LNCAP (cell line): ENCODE data around the gene RFPL1.

Experiments used
- TF ChIP-seq, protein P1 (sequence below): fragments of 450-650 bp; IDR thresholded peaks from 2 replicates; pipeline ENCODE4 v1.5.1; 2017; ENCODE audit warnings: mild to moderate bottlenecking

Gene RFPL1

DNA sequence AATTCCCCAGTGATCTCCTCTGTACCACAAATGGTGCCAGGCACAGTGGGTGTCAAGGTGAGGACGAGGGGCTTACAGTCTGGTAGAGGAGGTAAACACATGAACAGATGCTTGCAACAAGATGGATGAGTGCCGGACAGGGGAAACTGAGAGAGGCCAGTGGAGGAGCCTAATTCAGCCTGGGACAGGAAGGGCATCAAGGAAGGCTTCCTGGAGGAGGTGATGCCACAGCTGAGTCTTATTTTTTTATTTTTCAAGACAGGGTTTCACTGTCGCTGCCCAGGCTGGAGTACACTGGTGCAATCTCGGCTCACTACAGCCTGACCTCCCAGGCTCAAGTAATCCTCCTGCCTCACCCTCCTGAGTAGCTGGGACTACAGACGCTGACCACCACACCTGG lies 22.9 kb downstream of the RFPL1 start:
- TF ChIP-seq, protein P1, sequence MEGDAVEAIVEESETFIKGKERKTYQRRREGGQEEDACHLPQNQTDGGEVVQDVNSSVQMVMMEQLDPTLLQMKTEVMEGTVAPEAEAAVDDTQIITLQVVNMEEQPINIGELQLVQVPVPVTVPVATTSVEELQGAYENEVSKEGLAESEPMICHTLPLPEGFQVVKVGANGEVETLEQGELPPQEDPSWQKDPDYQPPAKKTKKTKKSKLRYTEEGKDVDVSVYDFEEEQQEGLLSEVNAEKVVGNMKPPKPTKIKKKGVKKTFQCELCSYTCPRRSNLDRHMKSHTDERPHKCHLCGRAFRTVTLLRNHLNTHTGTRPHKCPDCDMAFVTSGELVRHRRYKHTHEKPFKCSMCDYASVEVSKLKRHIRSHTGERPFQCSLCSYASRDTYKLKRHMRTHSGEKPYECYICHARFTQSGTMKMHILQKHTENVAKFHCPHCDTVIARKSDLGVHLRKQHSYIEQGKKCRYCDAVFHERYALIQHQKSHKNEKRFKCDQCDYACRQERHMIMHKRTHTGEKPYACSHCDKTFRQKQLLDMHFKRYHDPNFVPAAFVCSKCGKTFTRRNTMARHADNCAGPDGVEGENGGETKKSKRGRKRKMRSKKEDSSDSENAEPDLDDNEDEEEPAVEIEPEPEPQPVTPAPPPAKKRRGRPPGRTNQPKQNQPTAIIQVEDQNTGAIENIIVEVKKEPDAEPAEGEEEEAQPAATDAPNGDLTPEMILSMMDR: no peak

DNA sequence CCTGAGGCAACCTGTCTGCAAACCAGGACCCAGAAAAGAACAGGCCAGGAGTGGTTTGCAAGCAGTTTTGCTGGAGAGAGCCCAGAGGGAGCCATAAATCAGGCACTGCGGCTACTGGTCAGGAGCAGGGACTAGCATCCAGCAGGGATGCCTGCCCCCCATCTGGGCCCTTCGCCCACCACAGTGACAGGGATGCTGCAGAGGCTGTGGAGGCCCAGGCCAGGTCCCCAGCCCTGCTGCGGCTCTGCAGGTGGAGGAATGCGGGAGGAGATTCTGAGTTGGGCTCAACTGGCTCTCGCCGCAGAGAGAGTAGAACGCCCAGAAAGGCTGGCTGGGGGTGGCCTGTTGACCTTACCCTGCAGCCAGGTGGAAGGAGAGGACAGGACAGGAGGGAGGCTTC lies 25.2 kb downstream of the RFPL1 start:
- TF ChIP-seq, protein P1: no peak

- TF ChIP-seq, protein P1: no peak
Observed at GRCh38 chr22:29464581-29464980, 26.2 kb downstream of the RFPL1 start.

GRCh38 chr22:29469755-29470154 lies 31.4 kb downstream of the RFPL1 start:
- TF ChIP-seq, protein P1: no peak

GRCh38 chr22:29470159-29470855 lies 31.9 kb downstream of the RFPL1 start:
- TF ChIP-seq, protein P1: peak; percentile 98

DNA sequence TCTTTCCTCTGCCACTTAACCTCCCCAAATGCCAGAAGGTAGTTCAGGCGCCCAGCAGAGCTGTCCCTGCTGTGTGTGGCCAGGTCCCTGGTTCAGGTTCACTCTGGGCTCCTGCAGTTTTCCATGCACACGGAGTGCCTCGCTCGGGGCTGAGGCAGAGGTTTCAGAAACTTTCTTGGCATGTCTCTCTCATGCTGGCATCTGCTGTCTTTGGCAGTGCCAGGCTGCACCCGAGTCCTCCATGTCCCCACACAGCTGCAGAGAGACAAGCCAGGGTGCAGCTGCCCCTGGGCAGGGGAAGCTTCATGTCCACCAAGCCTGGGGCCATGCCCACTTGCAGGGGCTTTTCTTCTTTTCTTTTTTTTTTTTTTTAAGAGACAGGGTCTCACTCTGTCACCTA lies 34.6 kb downstream of the RFPL1 start:
- TF ChIP-seq, protein P1: no peak

GRCh38 chr22:29475550-29475949 lies 37.2 kb downstream of the RFPL1 start:
- TF ChIP-seq, protein P1: no peak

- TF ChIP-seq, protein P1: no peak
Observed at GRCh38 chr22:29476116-29476515, 37.7 kb downstream of the RFPL1 start.
